ENCODE data around the gene MROH7.
A peak's percentile ranks its signal among the peaks of the same experiment; 100 is the strongest.

Gene MROH7

GRCh38 chr1:54651608-54652007, 10.0 kb downstream of the MROH7 start:
- no peak for DNase-seq (ENCODE audit: low spot score)

- DNase-seq (ENCODE audit: low spot score) = no peak
Measured at GRCh38 chr1:54652168-54652567, 10.6 kb downstream of the MROH7 start.

- DNase-seq (ENCODE audit: low spot score) = no peak
Measured at GRCh38 chr1:54653036-54653435, 11.4 kb downstream of the MROH7 start.

GRCh38 chr1:54658164-54658913, 16.8 kb downstream of the MROH7 start:
- DNase-seq (ENCODE audit: low spot score) = no peak

- DNase-seq (ENCODE audit: low spot score) = no peak
Measured at GRCh38 chr1:54663725-54664124, 22.1 kb downstream of the MROH7 start.

GRCh38 chr1:54664364-54664763, 22.8 kb downstream of the MROH7 start:
- DNase-seq (ENCODE audit: low spot score) = no peak

- DNase-seq (ENCODE audit: low spot score) = no peak
Measured at GRCh38 chr1:54665852-54666251, 24.3 kb downstream of the MROH7 start.

- no peak for DNase-seq (ENCODE audit: low spot score)
Measured at GRCh38 chr1:54666333-54666732, 24.7 kb downstream of the MROH7 start.

- no peak for DNase-seq (ENCODE audit: low spot score)
Measured at GRCh38 chr1:54667797-54668196, 26.2 kb downstream of the MROH7 start.

- no peak for DNase-seq (ENCODE audit: low spot score)
Measured at GRCh38 chr1:54668567-54668966, 27.0 kb downstream of the MROH7 start.

GRCh38 chr1:54671985-54672608, 30.5 kb downstream of the MROH7 start:
- DNase-seq (ENCODE audit: low spot score) = peak; percentile 47

- DNase-seq (ENCODE audit: low spot score) = no peak
Measured at GRCh38 chr1:54678776-54679643, 37.4 kb downstream of the MROH7 start.

- no peak for DNase-seq (ENCODE audit: low spot score)
Measured at GRCh38 chr1:54679706-54680105, 38.1 kb downstream of the MROH7 start.

- DNase-seq (ENCODE audit: low spot score) = no peak
Measured at GRCh38 chr1:54680387-54680786, 38.8 kb downstream of the MROH7 start.

- DNase-seq (ENCODE audit: low spot score) = no peak
Measured at GRCh38 chr1:54681358-54681757, 39.8 kb downstream of the MROH7 start.

GRCh38 chr1:54683453-54683852, 41.9 kb downstream of the MROH7 start:
- DNase-seq (ENCODE audit: low spot score) = no peak

GRCh38 chr1:54685335-54685905, 43.8 kb downstream of the MROH7 start:
- no peak for DNase-seq (ENCODE audit: low spot score)

GRCh38 chr1:54686155-54686554, 44.6 kb downstream of the MROH7 start:
- no peak for DNase-seq (ENCODE audit: low spot score)

- no peak for DNase-seq (ENCODE audit: low spot score)
Measured at GRCh38 chr1:54694771-54695170, 53.2 kb downstream of the MROH7 start.

- no peak for DNase-seq (ENCODE audit: low spot score)
Measured at GRCh38 chr1:54695221-54695620, 53.6 kb downstream of the MROH7 start.

GRCh38 chr1:54695764-54696163, 54.2 kb downstream of the MROH7 start:
- no peak for DNase-seq (ENCODE audit: low spot score)

GRCh38 chr1:54696262-54696661, 54.7 kb downstream of the MROH7 start:
- no peak for DNase-seq (ENCODE audit: low spot score)

GRCh38 chr1:54697896-54698295, 56.3 kb downstream of the MROH7 start:
- no peak for DNase-seq (ENCODE audit: low spot score)
